A673 (cell line): ENCODE measurements around the gene RSRP1. TPM values are rescaled to one million over a fixed set of nuclear protein-coding genes. Genes with fewer than 3 reads are reported as not detected.

ENCODE experiments used
- BruUV-seq: library from RNA; stranded (reverse); fragments of 400-500 nt; replicated peaks from 2 replicates; lab custom pipeline; 2021; lab: Mats Ljungman, UMichigan
- CTCF ChIA-PET: fragments of 300-600 bp; sonication (Branson Sonifier 250); formaldehyde crosslinking; loops from one replicate; lab custom pipeline; 2022; ENCODE audit warnings: antibody characterized with exemption; lab: Charles Lee
- POLR2A ChIA-PET: fragments of 300-600 bp; sonication (Branson Sonifier 250); formaldehyde crosslinking; loops from one replicate; lab custom pipeline; 2022; ENCODE audit warnings: antibody characterized with exemption; ENCODE audit not compliant: low non-redundant PET; lab: Charles Lee
- DNase-seq: peaks from one replicate; pipeline ENCODE4 v3.0.0-alpha.2; 2015; ENCODE audit warnings: low spot score
- H3K27ac ChIP-seq: fragments of 200-600 bp; sonication (generic); 2 replicates; pipeline ENCODE4 v1.5.1; 2016; ENCODE audit warnings: mixed run types, low read depth, mild to moderate bottlenecking, mixed read lengths, antibody characterized with exemption, low read length; ENCODE audit not compliant: poor library complexity, severe bottlenecking
- H3K27me3 ChIP-seq: fragments of 200-600 bp; sonication (generic); replicated peaks from 2 replicates; pipeline ENCODE4 v1.6.1; 2017; ENCODE audit warnings: mixed run types, low read depth, mild to moderate bottlenecking, mixed read lengths, antibody characterized with exemption, low read length; ENCODE audit not compliant: insufficient read depth, poor library complexity
- H3K36me3 ChIP-seq: fragments of 200-600 bp; sonication (generic); 2 replicates; pipeline ENCODE4 v1.6.1; 2016; ENCODE audit warnings: mixed run types, mild to moderate bottlenecking, mixed read lengths, antibody characterized with exemption, low read length; ENCODE audit not compliant: insufficient read depth, poor library complexity, severe bottlenecking
- H3K4me1 ChIP-seq: fragments of 200-600 bp; sonication (generic); 2 replicates; pipeline ENCODE4 v1.6.1; 2017; ENCODE audit warnings: mixed run types, mild to moderate bottlenecking, mixed read lengths, antibody characterized with exemption, low read length; ENCODE audit not compliant: insufficient read depth, poor library complexity, severe bottlenecking
- H3K4me3 ChIP-seq: fragments of 200-600 bp; sonication (generic); 2 replicates; pipeline ENCODE4 v1.5.1; 2016; ENCODE audit warnings: low read depth, mixed run types, mild to moderate bottlenecking, mixed read lengths, low read length; ENCODE audit not compliant: poor library complexity, severe bottlenecking
- H3K9me3 ChIP-seq: fragments of 200-600 bp; sonication (generic); 2 replicates; pipeline ENCODE4 v1.6.1; 2016; ENCODE audit warnings: mixed run types, low read depth, mild to moderate bottlenecking, mixed read lengths, antibody characterized with exemption, low read length; ENCODE audit not compliant: poor library complexity, severe bottlenecking
- CTCF ChIP-seq: fragments of 300-800, 200-600 bp; sonication (generic); conservative IDR thresholded peaks from 2 replicates; pipeline ENCODE4 v1.5.1; 2017; ENCODE audit warnings: low read depth, mild to moderate bottlenecking, antibody characterized with exemption, low read length, moderate library complexity, mixed read lengths
- EZH2 ChIP-seq: fragments of 200-600 bp; sonication (generic); IDR thresholded peaks from 2 replicates; pipeline ENCODE4 v1.6.1; 2017; ENCODE audit warnings: borderline replicate concordance, low read depth, mild to moderate bottlenecking, mixed read lengths, antibody characterized with exemption, low read length; ENCODE audit not compliant: poor library complexity, severe bottlenecking
- intact Hi-C: fragments of 100-400 bp; cut with micrococcal nuclease; formaldehyde crosslinking; loops from one replicate; pipeline ENCODE4 v1.10.0; 2022; ENCODE audit not compliant: unreplicated experiment
- total RNA-seq: library from RNA; stranded (reverse); gene quantifications from 2 replicates; pipeline ENCODE4 v1.2.3, GENCODE V29; 2021

Gene RSRP1
- total RNA-seq, 1 experiment from 2014 or later: 65.3 TPM

DNA sequence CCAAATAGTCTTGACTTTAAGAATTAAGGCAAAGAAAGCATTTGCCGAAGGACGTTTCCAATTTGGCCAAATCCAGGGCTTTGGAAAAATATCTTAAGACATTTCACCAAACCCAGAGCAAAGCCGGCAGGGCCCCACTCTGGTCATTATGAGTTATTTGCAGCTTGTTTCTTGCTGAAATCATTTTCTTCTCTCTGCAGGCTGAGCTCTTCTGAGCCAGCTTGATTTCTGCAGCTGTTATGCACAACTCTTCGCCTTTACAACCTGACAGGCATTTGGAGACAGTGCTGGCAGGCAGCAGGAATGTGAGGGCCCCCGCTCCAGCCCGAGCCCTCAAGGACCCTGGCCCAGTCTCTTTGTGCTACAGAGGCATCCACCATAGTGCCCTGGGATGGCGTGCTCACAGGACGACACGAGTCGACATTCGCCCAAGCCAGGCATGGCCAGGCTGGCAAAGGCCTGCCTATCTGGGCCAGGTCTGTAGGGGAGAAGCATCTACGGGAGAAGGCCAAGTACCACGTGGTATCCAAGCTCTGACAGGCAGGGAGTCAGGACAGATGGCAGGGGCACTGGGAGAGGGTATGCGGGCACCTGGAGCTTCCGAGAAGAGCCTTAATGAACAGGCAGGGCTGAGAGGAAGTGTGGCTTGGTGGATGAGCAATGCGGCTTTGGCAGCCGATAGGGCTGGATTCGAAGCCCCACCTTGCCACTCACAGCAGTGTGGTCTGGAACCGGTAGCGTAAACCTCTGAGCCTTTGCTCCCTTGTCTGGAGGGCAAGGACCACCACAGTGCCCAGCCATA lies 47.2 kb downstream of the RSRP1 start:
- no peak overlapping the region for H3K4me3 ChIP-seq
- ChIA-PET CTCF (no interaction called here), POLR2A (no interaction called here)
- H3K27me3 ChIP-seq: no peaks in the 10 kb centered on the region
- TF ChIP-seq EZH2: no peak
- TF ChIP-seq CTCF: no peak
- BruUV-seq: no TSS peak
- no peak overlapping the region for H3K27ac ChIP-seq
- H3K36me3 ChIP-seq: no peaks in the 10 kb centered on the region
- intact Hi-C loops: no loop called here
- H3K4me1 ChIP-seq: peaks cover 11% of the 10 kb centered on the region
- no peak for DNase-seq
- H3K9me3 ChIP-seq: no peaks in the 10 kb centered on the region

GRCh38 chr1:25198663-25199252 lies 48.5 kb downstream of the RSRP1 start:
- BruUV-seq: no TSS peak
- POLR2A ChIA-PET: no interaction called here
- TF ChIP-seq EZH2 (no peak), CTCF (peak; percentile 38; the same call in 1 of the 2 replicates)

GRCh38 chr1:25197982-25198662 lies 49.1 kb downstream of the RSRP1 start:
- no peak for DNase-seq
- Histone ChIP-seq H3K36me3 (no peaks in the 10 kb centered on the region), H3K4me3 (no peak overlapping the region), H3K27me3 (no peaks in the 10 kb centered on the region), H3K4me1 (peaks cover 11% of the 10 kb centered on the region), H3K27ac (no peak overlapping the region), H3K9me3 (no peaks in the 10 kb centered on the region)
- CTCF ChIA-PET: no interaction called here
- no TSS peak for BruUV-seq
- TF ChIP-seq EZH2 (no peak), CTCF (no peak)
- intact Hi-C loops: no loop called here
- POLR2A ChIA-PET: no interaction called here

More at GRCh38 chr1:25198663-25199252, 48.5 kb downstream of the RSRP1 start:
- Histone ChIP-seq H3K36me3 (no peaks in the 10 kb centered on the region), H3K4me3 (no peak overlapping the region), H3K9me3 (no peaks in the 10 kb centered on the region), H3K4me1 (peaks cover 11% of the 10 kb centered on the region), H3K27ac (no peak overlapping the region), H3K27me3 (no peaks in the 10 kb centered on the region)
- intact Hi-C loops: no loop called here
- DNase-seq: peak; percentile 79
- CTCF ChIA-PET: no interaction called here
